ENCODE results near the gene SEMA3A. TPM values are rescaled to one million over a fixed set of nuclear protein-coding genes. Genes with fewer than 3 reads are reported as not detected.

SEMA3A gene
- total RNA-seq, 1 experiment from 2014 or later = 43.3 TPM

- Histone ChIP-seq H3K36me3 (ENCODE audit: control insufficient read depth, insufficient read depth, low read length) (no peaks in the 10 kb centered on the region), H3K4me3 (ENCODE audit: low read depth in 2 of 2, low read length in 2 of 2) (no peak overlapping the region), H3K4me1 (ENCODE audit: control insufficient read depth, insufficient read depth, low read length) (peaks cover 4% of the 10 kb centered on the region; the same call in 1 of the 2 replicates), H3K27ac (ENCODE audit: low read length) (no peak overlapping the region), H3K27me3 (ENCODE audit: control insufficient read depth, insufficient read depth, low read length) (no peaks in the 10 kb centered on the region), H3K9me3 (ENCODE audit: control insufficient read depth, insufficient read depth, low read depth, low read length) (no peaks in the 10 kb centered on the region)
- ATAC-seq = no peak; the same call in 1 of the 2 replicates
- TF ChIP-seq SIN3A (IDR thresholded peaks at IDR 0.05; ENCODE audit: borderline replicate concordance, insufficient read depth, low read depth, low read length) = no peak
- TF ChIP-seq CTCF (IDR thresholded peaks at IDR 0.05) = no peak
- TF ChIP-seq TCF7L2 (IDR thresholded peaks at IDR 0.05; ENCODE audit: low read depth, low read length) = no peak
- TF ChIP-seq REST (IDR thresholded peaks at IDR 0.05; ENCODE audit: insufficient read depth in 1 of 2, low read depth in 2 of 2, low read length in 1 of 2) = no peak
- no peak for TF ChIP-seq POLR2AphosphoS5 (IDR thresholded peaks at IDR 0.05; ENCODE audit: low read depth, low read length)
- no TSS peak for BruUV-seq (replicated peaks)
- DNase-seq (ENCODE audit: low read depth, low spot score) = no peak
- POLR2A ChIA-PET = no interaction called here
- intact Hi-C loops (cut with micrococcal nuclease; ENCODE audit: unreplicated experiment) (no loop called here), in situ Hi-C loops (cut with HindIII; ENCODE audit: low pct_unique_long_range_greater_than_20kb, low sequenced_read_pairs) (no loop called here)
- CTCF ChIA-PET = no interaction called here
Observed at GRCh38 chr7:84085998-84086397, 108.6 kb downstream of the SEMA3A start.

GRCh38 chr7:84085147-84085546 lies 109.4 kb downstream of the SEMA3A start:
- intact Hi-C loops (cut with micrococcal nuclease; ENCODE audit: unreplicated experiment) = no loop called here
- ChIA-PET POLR2A (no interaction called here), CTCF (no interaction called here)
- TF ChIP-seq SIN3A (IDR thresholded peaks at IDR 0.05; ENCODE audit: borderline replicate concordance, insufficient read depth, low read depth, low read length) (no peak), POLR2AphosphoS5 (IDR thresholded peaks at IDR 0.05; ENCODE audit: low read depth, low read length) (no peak), REST (IDR thresholded peaks at IDR 0.05; ENCODE audit: insufficient read depth in 1 of 2, low read depth in 2 of 2, low read length in 1 of 2) (no peak), TCF7L2 (IDR thresholded peaks at IDR 0.05; ENCODE audit: low read depth, low read length) (no peak), CTCF (IDR thresholded peaks at IDR 0.05) (no peak)
- no peaks in the 10 kb centered on the region for H3K9me3 ChIP-seq (ENCODE audit: control insufficient read depth, insufficient read depth, low read depth, low read length)
- H3K4me1 ChIP-seq (ENCODE audit: control insufficient read depth, insufficient read depth, low read length) = peaks cover 4% of the 10 kb centered on the region; the same call in 1 of the 2 replicates
- no peaks in the 10 kb centered on the region for H3K36me3 ChIP-seq (ENCODE audit: control insufficient read depth, insufficient read depth, low read length)
- peak overlapping the region; percentile 12; the same call in 1 of the 2 replicates for H3K27ac ChIP-seq (ENCODE audit: low read length)
- no peak for DNase-seq (ENCODE audit: low read depth, low spot score)
- H3K27me3 ChIP-seq (ENCODE audit: control insufficient read depth, insufficient read depth, low read length) = no peaks in the 10 kb centered on the region
- H3K4me3 ChIP-seq (ENCODE audit: low read depth in 2 of 2, low read length in 2 of 2) = no peak overlapping the region
- in situ Hi-C loops (cut with HindIII; ENCODE audit: low pct_unique_long_range_greater_than_20kb, low sequenced_read_pairs) = no loop called here
- ATAC-seq = no peak
- BruUV-seq (replicated peaks) = no TSS peak

Measured in Panc1 (cell line).